WTC11 (cell line): ENCODE measurements around the gene ESRRG. TPM values are rescaled to one million over a fixed set of nuclear protein-coding genes. Genes with fewer than 3 reads are reported as not detected.
A peak's percentile ranks its signal among the peaks of the same experiment; 100 is the strongest.

Experiments
- ATAC-seq: fragments of 200-7000 bp; cut with Tn5 transposase; 2 replicates; pipeline ENCODE4 v1.10.0; 2021; ENCODE audit warnings: mild to moderate bottlenecking, moderate library complexity
- CTCF ChIA-PET: fragments of 300-600 bp; sonication (Branson Sonifier 250); formaldehyde crosslinking; loops from one replicate; lab custom pipeline; 2021; ENCODE audit warnings: antibody characterized with exemption; lab: Charles Lee
- POLR2A ChIA-PET: fragments of 350-600 bp; sonication (Branson Sonifier 250); formaldehyde crosslinking; loops from one replicate; lab custom pipeline; 2021; ENCODE audit warnings: antibody characterized with exemption; lab: Charles Lee
- DNase-seq: peaks from one replicate; pipeline ENCODE4 v3.0.0; 2021; ENCODE audit warnings: low spot score
- H3K27ac Mint-ChIP-seq: 2 replicates; pipeline ENCODE4 v1.8.0; 2021; ENCODE audit warnings: mixed read lengths
- H3K27me3 Mint-ChIP-seq: 2 replicates; pipeline ENCODE4 v1.8.0; 2021; ENCODE audit warnings: low read depth, mild to moderate bottlenecking, moderate library complexity, mixed read lengths
- H3K36me3 Mint-ChIP-seq: 2 replicates; pipeline ENCODE4 v1.8.0; 2021; ENCODE audit warnings: mixed read lengths
- H3K4me1 Mint-ChIP-seq: 2 replicates; pipeline ENCODE4 v1.8.0; 2022; ENCODE audit warnings: mixed read lengths
- H3K4me3 Mint-ChIP-seq: 2 replicates; pipeline ENCODE4 v1.8.0; 2021; ENCODE audit warnings: mild to moderate bottlenecking, moderate library complexity, mixed read lengths
- H3K9me3 Mint-ChIP-seq: 2 replicates; pipeline ENCODE4 v1.8.0; 2021; ENCODE audit warnings: mixed read lengths
- ELF4 ChIP-seq: sonication (generic); formaldehyde crosslinking; IDR thresholded peaks from 2 replicates; pipeline ENCODE4 v1.8.1; 2022; ENCODE audit warnings: low read depth, mild to moderate bottlenecking, moderate library complexity, missing genetic modification reagents
- EMX1 ChIP-seq: fragments of 250-450 bp; sonication (Bioruptor Pico); IDR thresholded peaks from 2 replicates; pipeline ENCODE4 v1.8.0; 2021; ENCODE audit warnings: mild to moderate bottlenecking
- ERG ChIP-seq: fragments of 250-450 bp; sonication (Bioruptor Pico); IDR thresholded peaks from 2 replicates; pipeline ENCODE4 v1.8.0; 2021; ENCODE audit warnings: mild to moderate bottlenecking
- GABPB1 ChIP-seq: sonication (generic); formaldehyde crosslinking; IDR thresholded peaks from 2 replicates; pipeline ENCODE4 v1.8.1; 2023; ENCODE audit warnings: mild to moderate bottlenecking, missing genetic modification reagents
- GRHL2 ChIP-seq: fragments of 250-450 bp; sonication (Bioruptor Pico); IDR thresholded peaks from 2 replicates; pipeline ENCODE4 v1.8.0; 2022; ENCODE audit warnings: mild to moderate bottlenecking, moderate library complexity; ENCODE audit not compliant: insufficient replicate concordance, severe bottlenecking
- MAX ChIP-seq: sonication (generic); formaldehyde crosslinking; IDR thresholded peaks from 2 replicates; pipeline ENCODE4 v1.8.0; 2022; ENCODE audit warnings: mild to moderate bottlenecking, missing genetic modification reagents
- MXD4 ChIP-seq: fragments of 250-450 bp; sonication (Bioruptor Pico); IDR thresholded peaks from 2 replicates; pipeline ENCODE4 v1.8.0; 2021; ENCODE audit warnings: mild to moderate bottlenecking, moderate library complexity, borderline replicate concordance
- TEAD4 ChIP-seq: sonication (generic); formaldehyde crosslinking; IDR thresholded peaks from 2 replicates; pipeline ENCODE4 v1.8.0; 2022; ENCODE audit warnings: mild to moderate bottlenecking, missing genetic modification reagents
- total RNA-seq: library from RNA; stranded (reverse); gene quantifications from 3 replicates; pipeline ENCODE4 v1.2.3, GENCODE V29; 2021
- TF ChIP-seq, protein P1 (sequence below): sonication (generic); formaldehyde crosslinking; IDR thresholded peaks from 2 replicates; pipeline ENCODE4 v1.8.0; 2023; ENCODE audit warnings: missing genetic modification reagents, mild to moderate bottlenecking, borderline replicate concordance
- TF ChIP-seq, protein P2 (sequence below): sonication (generic); formaldehyde crosslinking; IDR thresholded peaks from 2 replicates; pipeline ENCODE4 v1.8.0; 2022; ENCODE audit warnings: mild to moderate bottlenecking, missing genetic modification reagents
- TF ChIP-seq, protein P3 (sequence below): fragments of 200-600 bp; IDR thresholded peaks from 2 replicates; pipeline ENCODE4 v1.8.0; 2022; ENCODE audit warnings: antibody characterized with exemption

Gene ESRRG
- total RNA-seq, 1 experiment from 2014 or later, result 2.3 TPM

- TF ChIP-seq ERG (CRISPR knock-in tag), result no peak
- TF ChIP-seq MXD4, result no peak
- TF ChIP-seq EMX1 (CRISPR knock-in tag), result no peak
- no peak for TF ChIP-seq GRHL2 (CRISPR knock-in tag)
These were observed 40.5 kb downstream of the ESRRG start (continued) for GRCh38 chr1:216682752-216683151.

GRCh38 chr1:216679108-216679507 lies 44.1 kb downstream of the ESRRG start:
- CTCF ChIA-PET, result no interaction called here
- Mint-ChIP-seq H3K36me3 (no peaks in the 10 kb centered on the region), H3K4me3 (no peak overlapping the region), H3K27ac (no peak overlapping the region), H3K27me3 (no peaks in the 10 kb centered on the region), H3K9me3 (no peaks in the 10 kb centered on the region), H3K4me1 (peaks cover 4% of the 10 kb centered on the region)
- no peak for ATAC-seq
- no peak for DNase-seq
- TF ChIP-seq TEAD4 (CRISPR knock-in tag) (no peak), ELF4 (CRISPR knock-in tag) (no peak)
- TF ChIP-seq, protein P1, sequence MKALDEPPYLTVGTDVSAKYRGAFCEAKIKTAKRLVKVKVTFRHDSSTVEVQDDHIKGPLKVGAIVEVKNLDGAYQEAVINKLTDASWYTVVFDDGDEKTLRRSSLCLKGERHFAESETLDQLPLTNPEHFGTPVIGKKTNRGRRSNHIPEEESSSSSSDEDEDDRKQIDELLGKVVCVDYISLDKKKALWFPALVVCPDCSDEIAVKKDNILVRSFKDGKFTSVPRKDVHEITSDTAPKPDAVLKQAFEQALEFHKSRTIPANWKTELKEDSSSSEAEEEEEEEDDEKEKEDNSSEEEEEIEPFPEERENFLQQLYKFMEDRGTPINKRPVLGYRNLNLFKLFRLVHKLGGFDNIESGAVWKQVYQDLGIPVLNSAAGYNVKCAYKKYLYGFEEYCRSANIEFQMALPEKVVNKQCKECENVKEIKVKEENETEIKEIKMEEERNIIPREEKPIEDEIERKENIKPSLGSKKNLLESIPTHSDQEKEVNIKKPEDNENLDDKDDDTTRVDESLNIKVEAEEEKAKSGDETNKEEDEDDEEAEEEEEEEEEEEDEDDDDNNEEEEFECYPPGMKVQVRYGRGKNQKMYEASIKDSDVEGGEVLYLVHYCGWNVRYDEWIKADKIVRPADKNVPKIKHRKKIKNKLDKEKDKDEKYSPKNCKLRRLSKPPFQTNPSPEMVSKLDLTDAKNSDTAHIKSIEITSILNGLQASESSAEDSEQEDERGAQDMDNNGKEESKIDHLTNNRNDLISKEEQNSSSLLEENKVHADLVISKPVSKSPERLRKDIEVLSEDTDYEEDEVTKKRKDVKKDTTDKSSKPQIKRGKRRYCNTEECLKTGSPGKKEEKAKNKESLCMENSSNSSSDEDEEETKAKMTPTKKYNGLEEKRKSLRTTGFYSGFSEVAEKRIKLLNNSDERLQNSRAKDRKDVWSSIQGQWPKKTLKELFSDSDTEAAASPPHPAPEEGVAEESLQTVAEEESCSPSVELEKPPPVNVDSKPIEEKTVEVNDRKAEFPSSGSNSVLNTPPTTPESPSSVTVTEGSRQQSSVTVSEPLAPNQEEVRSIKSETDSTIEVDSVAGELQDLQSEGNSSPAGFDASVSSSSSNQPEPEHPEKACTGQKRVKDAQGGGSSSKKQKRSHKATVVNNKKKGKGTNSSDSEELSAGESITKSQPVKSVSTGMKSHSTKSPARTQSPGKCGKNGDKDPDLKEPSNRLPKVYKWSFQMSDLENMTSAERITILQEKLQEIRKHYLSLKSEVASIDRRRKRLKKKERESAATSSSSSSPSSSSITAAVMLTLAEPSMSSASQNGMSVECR (CRISPR knock-in tag), result no peak
- TF ChIP-seq, protein P2, sequence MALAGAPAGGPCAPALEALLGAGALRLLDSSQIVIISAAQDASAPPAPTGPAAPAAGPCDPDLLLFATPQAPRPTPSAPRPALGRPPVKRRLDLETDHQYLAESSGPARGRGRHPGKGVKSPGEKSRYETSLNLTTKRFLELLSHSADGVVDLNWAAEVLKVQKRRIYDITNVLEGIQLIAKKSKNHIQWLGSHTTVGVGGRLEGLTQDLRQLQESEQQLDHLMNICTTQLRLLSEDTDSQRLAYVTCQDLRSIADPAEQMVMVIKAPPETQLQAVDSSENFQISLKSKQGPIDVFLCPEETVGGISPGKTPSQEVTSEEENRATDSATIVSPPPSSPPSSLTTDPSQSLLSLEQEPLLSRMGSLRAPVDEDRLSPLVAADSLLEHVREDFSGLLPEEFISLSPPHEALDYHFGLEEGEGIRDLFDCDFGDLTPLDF (CRISPR knock-in tag), result no peak
- POLR2A ChIA-PET, result interaction anchor here (0.6 kb wide), 1 partner anchor 724 kb away, joined by 3 read pairs; no protein-coding TSS in a partner anchor

- no peaks in the 10 kb centered on the region for H3K36me3 Mint-ChIP-seq
- ATAC-seq, result peak; percentile 97
- POLR2A ChIA-PET, result no interaction called here
- no peak for DNase-seq
- peak overlapping the region; percentile 63; the same call in 1 of the 2 replicates for H3K27ac Mint-ChIP-seq
- H3K4me1 Mint-ChIP-seq, result no peaks in the 10 kb centered on the region
- TF ChIP-seq, protein P2 (CRISPR knock-in tag), result no peak
- TF ChIP-seq MAX (CRISPR knock-in tag) (0 out of 2 replicates have a peak, but pooled peaks have one; percentile 26), GABPB1 (CRISPR knock-in tag) (0 out of 2 replicates have a peak, but pooled peaks have one; percentile 21)
- TF ChIP-seq, protein P3, sequence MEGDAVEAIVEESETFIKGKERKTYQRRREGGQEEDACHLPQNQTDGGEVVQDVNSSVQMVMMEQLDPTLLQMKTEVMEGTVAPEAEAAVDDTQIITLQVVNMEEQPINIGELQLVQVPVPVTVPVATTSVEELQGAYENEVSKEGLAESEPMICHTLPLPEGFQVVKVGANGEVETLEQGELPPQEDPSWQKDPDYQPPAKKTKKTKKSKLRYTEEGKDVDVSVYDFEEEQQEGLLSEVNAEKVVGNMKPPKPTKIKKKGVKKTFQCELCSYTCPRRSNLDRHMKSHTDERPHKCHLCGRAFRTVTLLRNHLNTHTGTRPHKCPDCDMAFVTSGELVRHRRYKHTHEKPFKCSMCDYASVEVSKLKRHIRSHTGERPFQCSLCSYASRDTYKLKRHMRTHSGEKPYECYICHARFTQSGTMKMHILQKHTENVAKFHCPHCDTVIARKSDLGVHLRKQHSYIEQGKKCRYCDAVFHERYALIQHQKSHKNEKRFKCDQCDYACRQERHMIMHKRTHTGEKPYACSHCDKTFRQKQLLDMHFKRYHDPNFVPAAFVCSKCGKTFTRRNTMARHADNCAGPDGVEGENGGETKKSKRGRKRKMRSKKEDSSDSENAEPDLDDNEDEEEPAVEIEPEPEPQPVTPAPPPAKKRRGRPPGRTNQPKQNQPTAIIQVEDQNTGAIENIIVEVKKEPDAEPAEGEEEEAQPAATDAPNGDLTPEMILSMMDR, result 0 out of 2 replicates have a peak, but pooled peaks have one; percentile 12
- TF ChIP-seq, all 79 proteins: peak for 3
- CTCF ChIA-PET, result no interaction called here
- no peaks in the 10 kb centered on the region for H3K9me3 Mint-ChIP-seq
- H3K27me3 Mint-ChIP-seq, result no peaks in the 10 kb centered on the region
- H3K4me3 Mint-ChIP-seq, result no peak overlapping the region
These were observed 52.9 kb downstream of the ESRRG start for GRCh38 chr1:216670118-216670883.
